PC-9 (cell line): Measurements from ENCODE around the gene ADGRB3. TPM values are rescaled to one million over a fixed set of nuclear protein-coding genes. Genes with fewer than 3 reads are reported as not detected.
A peak's percentile ranks its signal among the peaks of the same experiment; 100 is the strongest.

Experiments used
- BruUV-seq: library from RNA; stranded (reverse); fragments of 400-500 nt; replicated peaks from 2 replicates; lab custom pipeline; 2021; lab: Mats Ljungman, UMichigan
- CTCF ChIA-PET: fragments of 300-600 bp; sonication (Branson Sonifier 250); formaldehyde crosslinking; loops from one replicate; lab custom pipeline; 2022; ENCODE audit warnings: antibody characterized with exemption; lab: Charles Lee
- POLR2A ChIA-PET: fragments of 300-600 bp; sonication (Branson Sonifier 250); formaldehyde crosslinking; loops from one replicate; lab custom pipeline; 2022; ENCODE audit warnings: antibody characterized with exemption; ENCODE audit not compliant: unreplicated experiment; lab: Charles Lee
- DNase-seq, 2 experiments: peaks; one replicate each; pipeline versions ENCODE4 v3.0.0 to v3.0.0-alpha.2; 2015 to 2022; ENCODE audit warnings: mixed read lengths in 1 of 2
- H2AFZ ChIP-seq: fragments of 200-600 bp; sonication (generic); 2 replicates; pipeline ENCODE4 v1.8.1; 2017; ENCODE audit warnings: antibody characterized with exemption
- H3F3A ChIP-seq: fragments of 200-600 bp; sonication (generic); 2 replicates; pipeline ENCODE4 v1.8.1; 2017; ENCODE audit warnings: antibody characterized with exemption, mild to moderate bottlenecking, low read depth; ENCODE audit not compliant: insufficient read depth
- H3K27ac ChIP-seq: fragments of 200-600 bp; sonication (generic); 2 replicates; pipeline ENCODE4 v1.6.1; 2016; ENCODE audit warnings: mixed run types
- H3K27me3 ChIP-seq: fragments of 200-600 bp; sonication (generic); 2 replicates; pipeline ENCODE4 v1.6.1; 2016; ENCODE audit warnings: low read depth, mixed run types; ENCODE audit not compliant: insufficient read depth
- H3K36me3 ChIP-seq: fragments of 200-600 bp; sonication (generic); 2 replicates; pipeline ENCODE4 v1.6.1; 2016; ENCODE audit warnings: low read depth, mixed run types
- H3K4me1 ChIP-seq: fragments of 200-600 bp; sonication (generic); replicated peaks from 2 replicates; pipeline ENCODE4 v1.6.1; 2016; ENCODE audit warnings: mixed run types; ENCODE audit not compliant: insufficient read depth
- H3K4me2 ChIP-seq: fragments of 200-600 bp; sonication (generic); 2 replicates; pipeline ENCODE4 v1.6.1; 2017; ENCODE audit warnings: mixed run types
- H3K4me3 ChIP-seq: fragments of 200-600 bp; sonication (generic); 2 replicates; pipeline ENCODE4 v1.6.1; 2016; ENCODE audit warnings: mixed run types
- H3K79me2 ChIP-seq: fragments of 200-600 bp; sonication (generic); 2 replicates; pipeline ENCODE4 v1.6.1; 2017; ENCODE audit warnings: low read depth, mixed run types
- H3K9me2 ChIP-seq: fragments of 200-600 bp; sonication (generic); 2 replicates; pipeline ENCODE4 v1.8.1; 2017; ENCODE audit warnings: mild to moderate bottlenecking; ENCODE audit not compliant: insufficient read depth
- H3K9me3 ChIP-seq: fragments of 200-600 bp; sonication (generic); 2 replicates; pipeline ENCODE4 v1.8.1; 2016; ENCODE audit warnings: low read depth; ENCODE audit not compliant: insufficient read depth
- H4K20me1 ChIP-seq: fragments of 200-600 bp; sonication (generic); 2 replicates; pipeline ENCODE4 v1.8.1; 2017; ENCODE audit not compliant: insufficient read depth
- EZH2 ChIP-seq: fragments of 200-600 bp; sonication (generic); IDR thresholded peaks from 2 replicates; pipeline ENCODE4 v1.8.0; 2017; ENCODE audit warnings: antibody characterized with exemption, low read depth
- intact Hi-C: fragments of 100-400 bp; cut with micrococcal nuclease; formaldehyde crosslinking; loops from one replicate; pipeline ENCODE4 v1.10.0; 2022; ENCODE audit not compliant: unreplicated experiment
- total RNA-seq: library from RNA; stranded (reverse); gene quantifications from 2 replicates; pipeline ENCODE4 v1.2.3, GENCODE V29; 2021
- TF ChIP-seq, protein P1 (sequence below): fragments of 200-600 bp; sonication (generic); conservative IDR thresholded peaks from 2 replicates; pipeline ENCODE4 v1.6.1; 2017; ENCODE audit warnings: mixed run types, antibody characterized with exemption, mild to moderate bottlenecking, moderate library complexity

Gene ADGRB3
- total RNA-seq, 1 experiment from 2014 or later: not detected

DNA sequence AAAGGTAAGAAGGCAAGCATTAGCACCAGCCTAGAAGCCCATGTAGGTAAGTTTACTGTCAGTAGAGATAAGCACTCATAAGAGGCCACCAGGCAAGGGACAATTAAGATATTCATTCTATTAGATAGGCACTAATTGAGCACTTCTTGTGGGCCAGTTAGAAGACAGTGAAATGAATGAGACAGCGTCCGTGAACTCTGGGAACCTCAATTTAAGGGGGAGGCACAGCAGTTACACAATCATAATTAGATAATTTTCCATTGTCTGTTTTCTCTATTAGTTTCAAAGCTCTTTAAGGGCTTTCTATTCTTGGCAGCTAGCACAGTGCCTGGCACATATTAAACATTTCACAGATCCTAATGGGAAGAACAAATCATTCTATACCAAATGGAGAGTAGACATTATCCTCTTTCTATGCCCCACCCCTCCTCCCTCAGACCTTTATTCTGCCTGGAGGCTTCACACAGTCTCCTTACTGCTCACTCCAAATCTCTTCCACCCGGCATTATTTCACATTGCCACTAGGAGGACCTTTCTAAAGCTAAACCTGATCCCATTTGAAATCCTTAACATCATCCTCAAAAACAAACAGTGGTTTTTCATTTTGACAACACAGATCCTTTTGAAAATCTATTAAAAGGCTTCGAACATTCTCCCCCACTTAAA, 529.6 kb downstream of the ADGRB3 start:
- H3K4me2 ChIP-seq: no peak overlapping the region
- H3K4me1 ChIP-seq: no peaks in the 10 kb centered on the region
- no TSS peak for BruUV-seq
- H3K9me2 ChIP-seq: no peaks in the 10 kb centered on the region
- DNase-seq: no peak
- H3K4me3 ChIP-seq: no peak overlapping the region
- TF ChIP-seq, protein P1, sequence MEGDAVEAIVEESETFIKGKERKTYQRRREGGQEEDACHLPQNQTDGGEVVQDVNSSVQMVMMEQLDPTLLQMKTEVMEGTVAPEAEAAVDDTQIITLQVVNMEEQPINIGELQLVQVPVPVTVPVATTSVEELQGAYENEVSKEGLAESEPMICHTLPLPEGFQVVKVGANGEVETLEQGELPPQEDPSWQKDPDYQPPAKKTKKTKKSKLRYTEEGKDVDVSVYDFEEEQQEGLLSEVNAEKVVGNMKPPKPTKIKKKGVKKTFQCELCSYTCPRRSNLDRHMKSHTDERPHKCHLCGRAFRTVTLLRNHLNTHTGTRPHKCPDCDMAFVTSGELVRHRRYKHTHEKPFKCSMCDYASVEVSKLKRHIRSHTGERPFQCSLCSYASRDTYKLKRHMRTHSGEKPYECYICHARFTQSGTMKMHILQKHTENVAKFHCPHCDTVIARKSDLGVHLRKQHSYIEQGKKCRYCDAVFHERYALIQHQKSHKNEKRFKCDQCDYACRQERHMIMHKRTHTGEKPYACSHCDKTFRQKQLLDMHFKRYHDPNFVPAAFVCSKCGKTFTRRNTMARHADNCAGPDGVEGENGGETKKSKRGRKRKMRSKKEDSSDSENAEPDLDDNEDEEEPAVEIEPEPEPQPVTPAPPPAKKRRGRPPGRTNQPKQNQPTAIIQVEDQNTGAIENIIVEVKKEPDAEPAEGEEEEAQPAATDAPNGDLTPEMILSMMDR: peak; percentile 39; the same call in 1 of the 2 replicates
- TF ChIP-seq EZH2: no peak
- no peaks in the 10 kb centered on the region for H3F3A ChIP-seq
- intact Hi-C loops: no loop called here
- no peak overlapping the region for H3K27ac ChIP-seq
- ChIA-PET CTCF (no interaction called here), POLR2A (interaction anchor here (0.6 kb wide), 1 partner anchor 655 kb away, joined by 5 read pairs; no protein-coding TSS in a partner anchor)
- H3K27me3 ChIP-seq: no peaks in the 10 kb centered on the region
- H3K9me3 ChIP-seq: no peaks in the 10 kb centered on the region
- no peaks in the 10 kb centered on the region for H4K20me1 ChIP-seq
- no peak overlapping the region for H2AFZ ChIP-seq
- no peaks in the 10 kb centered on the region for H3K79me2 ChIP-seq
- no peaks in the 10 kb centered on the region for H3K36me3 ChIP-seq

DNA sequence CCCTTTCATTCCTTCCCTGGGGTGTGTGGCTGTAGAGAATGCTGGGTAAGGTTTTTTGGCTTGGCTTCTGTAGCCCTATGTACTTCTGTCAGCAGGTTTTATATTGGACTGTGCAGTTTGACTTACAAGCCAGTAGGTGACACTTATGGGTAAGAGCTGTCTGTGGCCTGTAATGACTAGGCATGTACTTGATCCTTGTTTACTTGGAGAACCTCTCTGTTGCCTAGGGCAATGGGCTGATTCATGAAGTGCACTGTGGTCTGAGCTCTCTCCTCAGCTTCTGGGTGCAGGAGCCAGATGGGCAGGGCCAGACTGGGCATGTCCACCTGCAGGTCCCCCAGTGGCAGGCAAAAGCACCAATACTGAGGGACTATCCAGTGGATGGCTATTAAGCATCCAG, 544.6 kb downstream of the ADGRB3 start:
- no peak overlapping the region for H3K27ac ChIP-seq
- H3K9me3 ChIP-seq: no peaks in the 10 kb centered on the region
- no peak for TF ChIP-seq EZH2
- TF ChIP-seq, protein P1: no peak
- intact Hi-C loops: no loop called here
- no peaks in the 10 kb centered on the region for H3K79me2 ChIP-seq
- H2AFZ ChIP-seq: no peak overlapping the region
- H3K4me3 ChIP-seq: no peak overlapping the region
- H3K9me2 ChIP-seq: no peaks in the 10 kb centered on the region; the same call in 1 of the 2 replicates
- no peaks in the 10 kb centered on the region for H3K36me3 ChIP-seq
- no peaks in the 10 kb centered on the region for H3F3A ChIP-seq
- no peaks in the 10 kb centered on the region for H3K4me1 ChIP-seq
- H3K4me2 ChIP-seq: no peak overlapping the region
- H4K20me1 ChIP-seq: no peaks in the 10 kb centered on the region
- H3K27me3 ChIP-seq: no peaks in the 10 kb centered on the region
- DNase-seq: no peak
- ChIA-PET CTCF (no interaction called here), POLR2A (no interaction called here)
- no TSS peak for BruUV-seq

DNA sequence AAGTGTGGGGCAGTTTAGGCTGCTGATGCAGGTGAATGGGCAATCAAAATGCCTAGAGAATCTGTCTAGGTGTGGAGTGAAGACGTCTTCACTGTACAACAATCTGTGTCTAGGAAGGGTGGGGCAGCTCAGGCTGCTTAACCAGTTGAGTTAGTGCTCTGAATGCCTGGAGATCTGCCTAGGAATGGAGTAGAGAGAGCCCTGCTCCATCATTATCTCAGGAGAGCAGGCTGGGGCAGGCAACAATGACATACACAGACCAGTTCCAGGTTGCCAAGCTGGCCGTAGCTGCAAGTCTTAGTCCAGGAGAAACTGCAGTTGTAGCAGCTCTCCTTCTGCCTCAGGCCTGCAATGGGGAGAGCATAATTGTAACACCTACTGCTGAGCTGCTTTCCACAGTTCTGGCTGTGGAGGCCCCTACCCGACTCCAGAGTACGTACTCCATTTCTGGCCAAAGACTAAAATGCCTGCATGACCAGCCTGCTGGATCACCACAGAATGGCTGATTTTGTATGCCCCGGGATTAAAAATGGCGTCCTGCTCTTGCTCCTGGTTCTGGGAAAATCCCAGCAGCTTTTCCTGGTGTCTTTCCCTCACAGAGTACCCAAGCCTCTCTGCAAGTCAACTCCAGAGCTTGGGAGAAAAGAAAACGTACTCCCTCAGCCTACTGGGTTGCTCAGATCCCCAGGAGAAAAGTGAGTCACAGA, 545.4 kb downstream of the ADGRB3 start:
- H4K20me1 ChIP-seq: no peaks in the 10 kb centered on the region
- H3K36me3 ChIP-seq: no peaks in the 10 kb centered on the region
- BruUV-seq: no TSS peak
- no peaks in the 10 kb centered on the region for H3K27me3 ChIP-seq
- no peak overlapping the region for H3K4me3 ChIP-seq
- H3K4me2 ChIP-seq: no peak overlapping the region
- no peaks in the 10 kb centered on the region for H3F3A ChIP-seq
- H3K79me2 ChIP-seq: no peaks in the 10 kb centered on the region
- H3K4me1 ChIP-seq: no peaks in the 10 kb centered on the region
- CTCF ChIA-PET: no interaction called here
- POLR2A ChIA-PET: no interaction called here
- no peaks in the 10 kb centered on the region; the same call in 1 of the 2 replicates for H3K9me2 ChIP-seq
- H2AFZ ChIP-seq: no peak overlapping the region
- DNase-seq: no peak
- H3K9me3 ChIP-seq: no peaks in the 10 kb centered on the region
- no peak for TF ChIP-seq EZH2
- TF ChIP-seq, protein P1: no peak
- no peak overlapping the region for H3K27ac ChIP-seq
- intact Hi-C loops: no loop called here
